Neural crest cell (in vitro differentiated cells): ENCODE measurements around the gene PDLIM3. TPM values are rescaled to one million over a fixed set of nuclear protein-coding genes. Genes with fewer than 3 reads are reported as not detected.

Experiments used
- DNase-seq: peaks from one replicate; pipeline ENCODE4 v3.0.0; 2021; ENCODE audit warnings: low read depth, mixed read lengths, low spot score
- H3K27ac Mint-ChIP-seq: one replicate; pipeline ENCODE4 v1.8.0; 2021; ENCODE audit warnings: mild to moderate bottlenecking, mixed read lengths; ENCODE audit not compliant: unreplicated experiment
- H3K27me3 Mint-ChIP-seq: 2 replicates; pipeline ENCODE4 v1.8.0; 2021; ENCODE audit warnings: low read depth, mild to moderate bottlenecking, mixed read lengths
- H3K36me3 Mint-ChIP-seq: 2 replicates; pipeline ENCODE4 v1.8.0; 2021; ENCODE audit warnings: low read depth, mild to moderate bottlenecking, mixed read lengths
- H3K4me1 Mint-ChIP-seq: 2 replicates; pipeline ENCODE4 v1.8.0; 2021; ENCODE audit warnings: mixed read lengths
- H3K4me3 Mint-ChIP-seq: one replicate; pipeline ENCODE4 v1.8.0; 2021; ENCODE audit warnings: mild to moderate bottlenecking, mixed read lengths
- H3K9me3 Mint-ChIP-seq: 2 replicates; pipeline ENCODE4 v1.8.0; 2021; ENCODE audit warnings: mixed read lengths
- CTCF ChIP-seq: fragments of 200-600 bp; sonication (generic); conservative IDR thresholded peaks from 2 replicates; pipeline ENCODE4 v1.5.0; 2021; ENCODE audit warnings: antibody characterized with exemption, mild to moderate bottlenecking
- total RNA-seq: library from RNA; stranded (reverse); gene quantifications from 2 replicates; pipeline ENCODE4 v1.2.1, GENCODE V29; 2021

Gene PDLIM3
- total RNA-seq, 1 donor from 2014 or later, result 2.3 TPM

- no peak for DNase-seq
- TF ChIP-seq CTCF, result no peak
- no peaks in the 10 kb centered on the region for H3K4me1 Mint-ChIP-seq
- H3K36me3 Mint-ChIP-seq, result no peaks in the 10 kb centered on the region
- H3K4me3 Mint-ChIP-seq, result no peak overlapping the region
- peaks cover 5% of the 10 kb centered on the region for H3K9me3 Mint-ChIP-seq
- H3K27me3 Mint-ChIP-seq, result no peaks in the 10 kb centered on the region
- H3K27ac Mint-ChIP-seq, result no peak overlapping the region
Observed at GRCh38 chr4:185550933-185551332, 15.6 kb upstream of the PDLIM3 start.

GRCh38 chr4:185549095-185549639 is 13.9 kb upstream of the PDLIM3 start:
- no peaks in the 10 kb centered on the region for H3K27me3 Mint-ChIP-seq
- TF ChIP-seq CTCF, result no peak
- no peak for DNase-seq
- H3K36me3 Mint-ChIP-seq, result no peaks in the 10 kb centered on the region
- H3K27ac Mint-ChIP-seq, result no peak overlapping the region
- H3K4me1 Mint-ChIP-seq, result no peaks in the 10 kb centered on the region
- no peak overlapping the region for H3K4me3 Mint-ChIP-seq
- H3K9me3 Mint-ChIP-seq, result peaks cover 5% of the 10 kb centered on the region

DNA sequence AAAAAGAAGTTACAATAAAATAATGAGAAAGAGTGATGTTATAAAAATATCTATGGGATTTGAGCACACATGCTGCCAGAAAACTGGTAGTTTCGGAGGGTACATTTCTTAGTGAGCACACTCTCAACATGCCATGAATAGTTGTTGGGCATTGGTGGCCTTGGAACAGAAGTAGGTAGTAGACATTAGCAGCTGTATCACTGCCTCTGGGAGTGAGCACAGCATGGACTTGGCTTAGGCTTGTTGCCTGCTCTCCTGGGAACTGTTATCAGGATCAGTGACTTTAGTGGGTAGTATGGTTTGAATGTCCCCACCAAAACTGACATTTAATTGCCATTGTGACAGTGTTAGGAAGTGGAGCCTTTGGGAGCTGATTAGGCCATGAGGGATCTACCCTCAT is 13.3 kb upstream of the PDLIM3 start:
- H3K27ac Mint-ChIP-seq, result no peak overlapping the region
- H3K9me3 Mint-ChIP-seq, result peaks cover 5% of the 10 kb centered on the region
- H3K4me1 Mint-ChIP-seq, result no peaks in the 10 kb centered on the region
- no peak overlapping the region for H3K4me3 Mint-ChIP-seq
- no peaks in the 10 kb centered on the region for H3K36me3 Mint-ChIP-seq
- H3K27me3 Mint-ChIP-seq, result no peaks in the 10 kb centered on the region
- no peak for DNase-seq
- TF ChIP-seq CTCF, result no peak

DNA sequence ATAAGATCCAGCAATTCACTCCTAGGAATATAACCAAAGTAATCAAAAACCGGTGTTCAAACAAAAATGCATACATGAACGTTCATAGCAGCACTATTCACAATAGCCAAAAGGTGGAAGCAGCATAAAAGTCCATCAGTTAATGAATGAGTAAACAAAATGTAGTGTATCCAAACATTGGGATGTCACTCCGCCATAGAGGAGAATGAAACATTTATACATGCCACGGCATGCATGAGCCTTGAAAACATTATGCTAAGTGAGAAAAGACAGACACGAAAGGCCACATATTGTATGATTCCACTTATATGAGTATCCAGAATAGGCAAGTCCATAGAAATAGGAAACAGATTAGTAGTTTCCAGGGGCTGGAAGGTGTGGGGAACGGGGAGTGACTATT is 11.0 kb upstream of the PDLIM3 start:
- Mint-ChIP-seq H3K36me3 (no peaks in the 10 kb centered on the region), H3K27me3 (peaks cover 6% of the 10 kb centered on the region), H3K9me3 (peaks cover 5% of the 10 kb centered on the region), H3K27ac (peak overlapping the region; percentile 36), H3K4me1 (peaks cover 10% of the 10 kb centered on the region), H3K4me3 (no peak overlapping the region)
- no peak for TF ChIP-seq CTCF
- DNase-seq, result no peak

- no peak for DNase-seq
- Mint-ChIP-seq H3K4me3 (no peak overlapping the region), H3K27ac (no peak overlapping the region)
Observed at GRCh38 chr4:185542626-185543315, 7.5 kb upstream of the PDLIM3 start.

More at GRCh38 chr4:185542626-185543315, 7.5 kb upstream of the PDLIM3 start:
- Mint-ChIP-seq H3K9me3 (no peaks in the 10 kb centered on the region), H3K4me1 (peaks cover 16% of the 10 kb centered on the region), H3K27me3 (peaks cover 8% of the 10 kb centered on the region), H3K36me3 (no peaks in the 10 kb centered on the region)
- TF ChIP-seq CTCF, result no peak
